Measurements from ENCODE around the gene DLL4. TPM values are rescaled to one million over a fixed set of nuclear protein-coding genes. Genes with fewer than 3 reads are reported as not detected.

DLL4 gene
- total and polyA plus RNA-seq, 4 donors, result 11.8 to 31.8 (median 17.1) TPM

GRCh38 chr15:40963201-40963600 lies 34.1 kb downstream of the DLL4 start:
- no peaks in the 10 kb centered on the region for H3K27me3 ChIP-seq (ENCODE audit: control insufficient read depth in 3 of 3, insufficient read depth in 3 of 3, low read length in 2 of 3)
- H3K4me1 ChIP-seq (ENCODE audit: control insufficient read depth in 5 of 5, insufficient read depth in 5 of 5, low read length in 5 of 5), result peaks cover 0 to 17% (median 5%) of the 10 kb centered on the region in 5 donors
- H3K9ac ChIP-seq (ENCODE audit: insufficient read depth in 1 of 2, low read length in 2 of 2), result no peak overlapping the region
- TF ChIP-seq CTCF (IDR thresholded peaks at IDR 0.05; ENCODE audit: control extremely low read depth, extremely low read depth), result no peak
- no peaks in the 10 kb centered on the region for H3K36me3 ChIP-seq (ENCODE audit: control insufficient read depth in 4 of 4, insufficient read depth in 4 of 4, low read length in 4 of 4)
- H3K9me3 ChIP-seq (ENCODE audit: control insufficient read depth in 4 of 4, insufficient read depth in 3 of 4, low read length in 3 of 4), result no peaks in the 10 kb centered on the region
- WGBS, 2 donors, result 92 to 98% methylated on average over 12 of the region's 12 CpGs
- DNase-seq, result no peak
- H3K27ac ChIP-seq (ENCODE audit: low read depth in 1 of 2, low read length in 1 of 2), result no peak overlapping the region
- no peak for ATAC-seq (ENCODE audit: insufficient read depth, low FRiP score)
- H3K4me3 ChIP-seq, result no peak overlapping the region

- WGBS, 2 donors, result 89 to 90% methylated on average over 7 to 8 of the region's 8 CpGs
- DNase-seq (no peak), ATAC-seq (ENCODE audit: insufficient read depth, low FRiP score) (no peak)
- Histone ChIP-seq H3K27ac (ENCODE audit: low read depth in 1 of 2, low read length in 1 of 2) (no peak overlapping the region), H3K9me3 (ENCODE audit: control insufficient read depth in 4 of 4, insufficient read depth in 3 of 4, low read length in 3 of 4) (no peaks in the 10 kb centered on the region), H3K27me3 (ENCODE audit: control insufficient read depth in 3 of 3, insufficient read depth in 3 of 3, low read length in 2 of 3) (no peaks in the 10 kb centered on the region), H3K4me3 (no peak overlapping the region), H3K9ac (ENCODE audit: insufficient read depth in 1 of 2, low read length in 2 of 2) (no peak overlapping the region), H3K36me3 (ENCODE audit: control insufficient read depth in 4 of 4, insufficient read depth in 4 of 4, low read length in 4 of 4) (no peaks in the 10 kb centered on the region), H3K4me1 (ENCODE audit: control insufficient read depth in 5 of 5, insufficient read depth in 5 of 5, low read length in 5 of 5) (peaks cover 0 to 17% (median 7%) of the 10 kb centered on the region in 5 donors)
- TF ChIP-seq CTCF (IDR thresholded peaks at IDR 0.05; ENCODE audit: control extremely low read depth, extremely low read depth), result no peak
These were observed 34.9 kb downstream of the DLL4 start for GRCh38 chr15:40964006-40964405.

GRCh38 chr15:40964634-40965033 lies 35.5 kb downstream of the DLL4 start:
- Histone ChIP-seq H3K9me3 (ENCODE audit: control insufficient read depth in 4 of 4, insufficient read depth in 3 of 4, low read length in 3 of 4) (no peaks in the 10 kb centered on the region), H3K27ac (ENCODE audit: low read depth in 1 of 2, low read length in 1 of 2) (no peak overlapping the region), H3K36me3 (ENCODE audit: control insufficient read depth in 4 of 4, insufficient read depth in 4 of 4, low read length in 4 of 4) (no peaks in the 10 kb centered on the region), H3K4me1 (ENCODE audit: control insufficient read depth in 5 of 5, insufficient read depth in 5 of 5, low read length in 5 of 5) (peaks cover 0 to 17% (median 7%) of the 10 kb centered on the region in 5 donors), H3K4me3 (no peak overlapping the region), H3K27me3 (ENCODE audit: control insufficient read depth in 3 of 3, insufficient read depth in 3 of 3, low read length in 2 of 3) (no peaks in the 10 kb centered on the region), H3K9ac (ENCODE audit: insufficient read depth in 1 of 2, low read length in 2 of 2) (no peak overlapping the region)
- no peak for ATAC-seq (ENCODE audit: insufficient read depth, low FRiP score)
- WGBS, 2 donors, result 81 to 83% methylated on average over 13 of the region's 13 CpGs
- no peak for TF ChIP-seq CTCF (IDR thresholded peaks at IDR 0.05; ENCODE audit: control extremely low read depth, extremely low read depth)
- DNase-seq, result no peak

Measured in lung (tissue), 12 donors.